ENCODE measurements around the gene SGSH.
A peak's percentile ranks its signal among the peaks of the same experiment; 100 is the strongest.

GRCh38 chr17:80263253-80264204 lies 43.4 kb upstream of the SGSH start:
- TF ChIP-seq EZH2 (IDR thresholded peaks at IDR 0.05; ENCODE audit: borderline replicate concordance, low read length) (no peak), CTCF (conservative IDR thresholded peaks at IDR 0.05 in 1 of 2, IDR thresholded peaks at IDR 0.05 in 1 of 2; ENCODE audit: extremely low read depth in 1 of 2, insufficient read depth in 1 of 2, low read depth in 1 of 2, low read length in 2 of 2) (peak in 1 of 2 donors; percentile 9)

Measured in mammary epithelial cell (primary cell).